Fibroblast of lung (primary cell): ENCODE results near the gene COL5A2. TPM values are rescaled to one million over a fixed set of nuclear protein-coding genes. Genes with fewer than 3 reads are reported as not detected.

ENCODE experiments used
- DNase-seq, 2 donors: peaks; one replicate each; pipeline versions ENCODE4 v3.0.0 to v3.0.0-alpha.2; 2010; ENCODE audit warnings: low read depth in 2 of 2
- H2AFZ ChIP-seq: 2 replicates; pipeline ENCODE4 v1.5.1; 2012; ENCODE audit warnings: low read length, control low read depth, inconsistent platforms
- H3K27ac ChIP-seq: 2 replicates; pipeline ENCODE4 v1.5.1; 2011; ENCODE audit warnings: low read length, control low read depth; ENCODE audit not compliant: insufficient read depth
- H3K27me3 ChIP-seq: 2 replicates; pipeline ENCODE4 v1.5.1; 2011; ENCODE audit warnings: mild to moderate bottlenecking, low read length; ENCODE audit not compliant: control insufficient read depth, insufficient read depth
- H3K36me3 ChIP-seq: 2 replicates; pipeline ENCODE4 v1.5.1; 2011; ENCODE audit warnings: low read length; ENCODE audit not compliant: control insufficient read depth, insufficient read depth
- H3K4me1 ChIP-seq: 2 replicates; pipeline ENCODE4 v1.5.1; 2011; ENCODE audit warnings: low read length; ENCODE audit not compliant: control insufficient read depth, insufficient read depth; ENCODE audit errors: extremely low read depth
- H3K4me2 ChIP-seq: 2 replicates; pipeline ENCODE4 v1.5.1; 2011; ENCODE audit warnings: low read length, control low read depth; ENCODE audit not compliant: insufficient read depth; ENCODE audit errors: extremely low read depth
- H3K4me3 ChIP-seq, 4 experiments: fragments of 200-600 bp in 1 of 4; sonication (generic) in 1 of 4; replicated peaks in 1 of 4; 2 replicates each; pipeline ENCODE4 v1.5.1; 2011 to 2016; ENCODE audit warnings: low read length in 4 of 4, low read depth in 3 of 4, mild to moderate bottlenecking in 3 of 4, control low read depth in 2 of 4, inconsistent platforms in 1 of 4, mixed read lengths in 1 of 4; ENCODE audit not compliant: insufficient read depth in 1 of 4; ENCODE audit errors: control extremely low read depth in 1 of 4
- H3K79me2 ChIP-seq: 2 replicates; pipeline ENCODE4 v1.5.1; 2012; ENCODE audit warnings: mild to moderate bottlenecking, low read length, inconsistent platforms; ENCODE audit not compliant: control insufficient read depth, insufficient read depth
- H3K9ac ChIP-seq: 2 replicates; pipeline ENCODE4 v1.5.1; 2011; ENCODE audit warnings: mild to moderate bottlenecking, low read length, control low read depth; ENCODE audit not compliant: insufficient read depth
- H3K9me3 ChIP-seq: 2 replicates; pipeline ENCODE4 v1.5.1; 2012; ENCODE audit warnings: low read depth, low read length; ENCODE audit not compliant: control insufficient read depth, insufficient read depth
- H4K20me1 ChIP-seq: 2 replicates; pipeline ENCODE4 v1.5.1; 2011; ENCODE audit warnings: low read length; ENCODE audit not compliant: control insufficient read depth, insufficient read depth; ENCODE audit errors: extremely low read depth
- EZH2 ChIP-seq: IDR thresholded peaks from 2 replicates; pipeline ENCODE4 v1.5.1; 2012; ENCODE audit warnings: low read length, control low read depth, mild to moderate bottlenecking; ENCODE audit errors: missing control alignments
- polyA plus RNA-seq, 2 donors: library from polyadenylated mRNA; depleted of rRNA in 1 of 2; stranded (reverse) in 1 of 2; unstranded in 1 of 2; fragments of >200 nt; gene quantifications; 2 replicates each; pipeline ENCODE4 v1.2.1, GENCODE V29; 2011 to 2012; ENCODE audit warnings: missing spikeins in 1 of 2
- total RNA-seq: library from RNA; depleted of rRNA; stranded (reverse); fragments of >200 nt; gene quantifications from 2 replicates; pipeline ENCODE4 v1.2.1, GENCODE V29; 2014
- TF ChIP-seq, protein P1 (sequence below), 2 donors: IDR thresholded peaks in 1 of 2; conservative IDR thresholded peaks in 1 of 2; 1 replicate in 1 of 2; 2 replicates in 1 of 2; pipeline ENCODE4 v1.5.1; 2011 to 2012; ENCODE audit warnings: low read length in 2 of 2, control low read depth in 1 of 2, inconsistent platforms in 1 of 2, low read depth in 1 of 2, mild to moderate bottlenecking in 1 of 2

The COL5A2 gene
- total and polyA plus RNA-seq, 2 donors (not counting 1 experiment from before 2014, with no cell fraction given) = 253 to 353 TPM

DNA sequence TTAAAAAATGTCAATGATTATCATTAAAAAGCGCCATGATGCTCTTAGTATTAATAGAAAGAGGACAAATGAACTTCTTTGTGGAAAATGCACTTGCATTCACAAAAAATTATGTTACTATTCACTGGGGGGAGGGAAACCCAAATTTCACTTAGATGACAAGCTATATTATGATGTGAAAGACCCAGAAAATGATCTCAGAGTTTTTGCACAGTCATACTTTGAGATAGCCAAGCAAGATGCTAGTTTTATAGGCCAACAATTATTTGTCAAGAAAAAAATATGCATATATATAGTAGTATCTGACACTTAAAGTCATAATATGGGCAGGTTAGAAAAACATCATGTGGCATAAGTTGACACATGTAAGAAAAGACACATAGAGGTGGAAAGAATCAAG lies 31.6 kb downstream of the COL5A2 start:
- no peaks in the 10 kb centered on the region for H3K36me3 ChIP-seq
- H3K27ac ChIP-seq = no peak overlapping the region
- peaks cover 78% of the 10 kb centered on the region for H3K79me2 ChIP-seq
- no peak overlapping the region for H3K4me2 ChIP-seq
- H3K9ac ChIP-seq = no peak overlapping the region
- no peak overlapping the region for H3K4me3 ChIP-seq
- no peak for DNase-seq
- peaks cover 22% of the 10 kb centered on the region for H3K4me1 ChIP-seq
- H3K9me3 ChIP-seq = no peaks in the 10 kb centered on the region
- H3K27me3 ChIP-seq = no peaks in the 10 kb centered on the region
- TF ChIP-seq EZH2 = no peak
- no peaks in the 10 kb centered on the region for H4K20me1 ChIP-seq
- no peak overlapping the region for H2AFZ ChIP-seq

- no peak overlapping the region for H2AFZ ChIP-seq
- H3K27ac ChIP-seq = no peak overlapping the region
- peaks cover 78% of the 10 kb centered on the region for H3K79me2 ChIP-seq
- H3K4me2 ChIP-seq = peak overlapping the region; percentile 15
- no peaks in the 10 kb centered on the region for H3K36me3 ChIP-seq
- H3K27me3 ChIP-seq = no peaks in the 10 kb centered on the region
- H3K9ac ChIP-seq = no peak overlapping the region
- peak in 1 of 2 donors; percentile 39 for DNase-seq
- TF ChIP-seq EZH2 = no peak
- H3K4me3 ChIP-seq = no peak overlapping the region
- peaks cover 19% of the 10 kb centered on the region for H3K4me1 ChIP-seq
- no peaks in the 10 kb centered on the region for H4K20me1 ChIP-seq
- H3K9me3 ChIP-seq = no peaks in the 10 kb centered on the region
Observed at GRCh38 chr2:189147361-189147760, 32.2 kb downstream of the COL5A2 start.

GRCh38 chr2:189146553-189146952 lies 33.0 kb downstream of the COL5A2 start:
- Histone ChIP-seq H2AFZ (no peak overlapping the region), H3K79me2 (peaks cover 74% of the 10 kb centered on the region), H3K27ac (no peak overlapping the region), H3K4me1 (peaks cover 16% of the 10 kb centered on the region), H3K36me3 (no peaks in the 10 kb centered on the region), H3K4me3 (no peak overlapping the region), H3K4me2 (no peak overlapping the region), H3K9me3 (no peaks in the 10 kb centered on the region), H4K20me1 (no peaks in the 10 kb centered on the region), H3K27me3 (no peaks in the 10 kb centered on the region), H3K9ac (no peak overlapping the region)
- no peak for DNase-seq
- TF ChIP-seq, protein P1, sequence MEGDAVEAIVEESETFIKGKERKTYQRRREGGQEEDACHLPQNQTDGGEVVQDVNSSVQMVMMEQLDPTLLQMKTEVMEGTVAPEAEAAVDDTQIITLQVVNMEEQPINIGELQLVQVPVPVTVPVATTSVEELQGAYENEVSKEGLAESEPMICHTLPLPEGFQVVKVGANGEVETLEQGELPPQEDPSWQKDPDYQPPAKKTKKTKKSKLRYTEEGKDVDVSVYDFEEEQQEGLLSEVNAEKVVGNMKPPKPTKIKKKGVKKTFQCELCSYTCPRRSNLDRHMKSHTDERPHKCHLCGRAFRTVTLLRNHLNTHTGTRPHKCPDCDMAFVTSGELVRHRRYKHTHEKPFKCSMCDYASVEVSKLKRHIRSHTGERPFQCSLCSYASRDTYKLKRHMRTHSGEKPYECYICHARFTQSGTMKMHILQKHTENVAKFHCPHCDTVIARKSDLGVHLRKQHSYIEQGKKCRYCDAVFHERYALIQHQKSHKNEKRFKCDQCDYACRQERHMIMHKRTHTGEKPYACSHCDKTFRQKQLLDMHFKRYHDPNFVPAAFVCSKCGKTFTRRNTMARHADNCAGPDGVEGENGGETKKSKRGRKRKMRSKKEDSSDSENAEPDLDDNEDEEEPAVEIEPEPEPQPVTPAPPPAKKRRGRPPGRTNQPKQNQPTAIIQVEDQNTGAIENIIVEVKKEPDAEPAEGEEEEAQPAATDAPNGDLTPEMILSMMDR (conservative IDR thresholded peaks at IDR 0.05 in 1 of 2, IDR thresholded peaks at IDR 0.05 in 1 of 2; ENCODE audit: low read depth in 1 of 2, low read length in 2 of 2) = no peak
- TF ChIP-seq EZH2 = no peak

DNA sequence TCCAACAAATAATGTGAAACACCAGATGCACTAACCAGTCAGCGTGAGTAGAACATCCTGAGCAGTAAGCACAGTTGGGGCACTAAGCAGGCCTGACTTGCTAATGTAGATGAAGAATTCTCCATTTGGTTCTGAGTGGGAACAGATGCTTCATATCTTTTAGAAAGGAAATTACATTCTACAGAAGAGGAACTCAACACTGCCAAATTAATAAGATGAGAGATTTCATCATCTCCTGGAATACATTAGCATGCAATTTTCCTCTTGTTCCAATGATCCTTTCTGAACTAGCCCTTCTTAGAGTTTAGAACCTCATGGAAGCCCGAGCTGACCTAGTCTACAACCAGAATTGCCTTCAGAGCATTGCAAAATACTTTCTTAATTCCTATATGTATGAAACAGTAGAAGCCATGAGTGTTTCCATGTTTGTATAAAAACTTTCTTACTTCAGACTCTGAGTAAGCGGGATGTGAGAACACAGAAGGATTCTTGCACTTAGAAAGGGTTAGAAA lies 34.8 kb downstream of the COL5A2 start:
- peak; percentile 46 to 87 for DNase-seq
- Histone ChIP-seq H3K27me3 (no peaks in the 10 kb centered on the region), H2AFZ (no peak overlapping the region), H3K36me3 (no peaks in the 10 kb centered on the region), H3K9ac (no peak overlapping the region), H3K27ac (peak overlapping the region; percentile 46), H3K4me1 (peaks cover 3% of the 10 kb centered on the region), H3K4me3 (no peak overlapping the region), H3K79me2 (peaks cover 74% of the 10 kb centered on the region), H4K20me1 (no peaks in the 10 kb centered on the region), H3K4me2 (peak overlapping the region; percentile 68), H3K9me3 (no peaks in the 10 kb centered on the region)
- TF ChIP-seq EZH2 = no peak
- TF ChIP-seq, protein P1 (conservative IDR thresholded peaks at IDR 0.05 in 1 of 2, IDR thresholded peaks at IDR 0.05 in 1 of 2; ENCODE audit: low read depth in 1 of 2, low read length in 2 of 2) = no peak
